NCI-H1048 (cell line): ENCODE results near the gene DIO1.

Experiments
- DNase-seq: peaks from one replicate; lab custom pipeline; 2025; lab: John Stamatoyannopoulos, UW

The DIO1 gene

GRCh38 chr1:53894644-53895043, 657 bp downstream of the DIO1 start:
- DNase-seq, result no peak

DNA sequence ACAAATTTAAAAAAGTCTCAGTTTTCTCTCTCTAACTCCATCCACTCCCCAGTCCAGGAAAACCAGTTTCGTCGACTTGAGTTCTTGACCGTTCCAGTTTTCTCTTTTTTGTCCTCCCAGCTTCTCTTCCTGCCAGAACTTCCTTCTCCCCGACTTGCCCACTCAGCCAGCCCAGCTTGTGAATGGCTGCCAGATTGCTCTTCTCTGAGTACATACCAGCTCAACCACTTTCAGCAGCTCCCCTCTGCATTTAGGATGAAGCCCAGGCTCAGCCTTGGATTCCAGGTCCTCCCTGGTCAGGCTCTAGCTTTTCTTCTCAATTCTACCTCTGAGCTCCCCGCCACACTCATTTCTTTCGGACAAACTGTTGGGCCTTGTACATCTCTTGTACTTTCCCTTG, 1.4 kb downstream of the DIO1 start:
- no peak for DNase-seq

DNA sequence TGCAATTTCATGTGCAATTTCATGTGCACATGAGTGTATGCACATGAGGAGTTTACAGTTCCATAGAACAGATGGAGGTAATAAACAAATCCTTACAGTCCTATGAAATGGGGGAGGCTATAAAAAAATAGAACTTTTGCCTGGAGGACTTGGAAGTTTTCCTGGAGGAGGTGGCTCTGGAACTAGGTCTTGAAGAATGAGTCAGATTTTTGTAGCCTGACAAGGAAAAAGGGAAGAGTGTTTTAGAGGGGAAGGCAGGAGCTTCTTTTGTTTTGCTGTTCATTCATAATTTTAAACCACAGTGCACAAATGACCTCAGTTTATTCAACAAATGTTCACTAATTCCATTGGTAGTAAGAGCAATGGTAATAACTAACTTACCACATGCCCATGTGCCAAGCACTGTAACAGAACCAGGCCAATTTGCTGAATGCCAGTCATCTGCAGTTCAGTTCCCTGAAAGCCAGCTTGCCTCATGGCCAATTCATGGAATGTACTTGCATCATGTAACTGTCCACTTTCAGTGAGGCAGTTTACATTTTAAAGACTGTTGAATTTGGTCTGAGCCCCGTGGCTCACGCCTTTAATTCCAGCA, 2.7 kb downstream of the DIO1 start:
- DNase-seq, result no peak

DNA sequence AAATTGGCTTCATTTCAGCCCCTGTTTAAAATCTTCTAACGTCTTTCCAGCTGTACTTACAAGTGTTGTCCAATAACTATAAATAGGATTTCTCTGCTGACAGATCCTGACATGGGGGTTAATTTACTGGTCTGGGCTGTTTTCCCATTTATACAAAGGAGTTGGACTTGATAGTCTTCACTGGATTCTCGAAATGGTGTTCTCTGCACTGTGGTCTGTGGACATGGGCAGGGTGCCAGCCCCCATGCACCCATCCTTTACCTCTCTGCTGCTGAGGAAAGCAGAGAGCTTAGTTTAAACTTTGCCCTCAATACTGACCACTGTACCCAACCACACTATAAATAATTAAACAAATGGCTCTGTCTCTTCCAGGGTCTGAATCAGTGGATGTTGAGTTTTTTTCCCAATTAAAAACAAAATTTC, 5.2 kb downstream of the DIO1 start:
- no peak for DNase-seq

DNA sequence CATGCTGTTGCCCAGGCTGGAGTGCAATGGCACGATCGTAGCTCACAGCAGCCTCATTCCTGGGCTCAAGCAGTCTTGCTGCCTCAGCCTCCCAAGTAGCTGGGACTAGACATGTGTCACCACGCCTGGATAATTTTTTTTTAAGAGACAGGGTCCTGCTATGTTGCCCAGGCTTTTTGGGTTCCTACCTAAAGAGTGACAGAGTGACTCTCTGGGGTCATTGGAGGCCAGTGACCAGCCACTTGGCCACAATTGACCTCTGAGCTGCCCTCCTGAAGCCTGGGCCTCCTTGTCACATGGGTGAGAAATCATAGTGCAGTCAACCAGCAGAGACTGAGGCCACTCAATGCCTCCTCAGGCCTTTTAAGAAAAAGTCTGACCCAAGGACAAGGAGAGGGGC, 5.7 kb downstream of the DIO1 start:
- DNase-seq, result no peak

DNA sequence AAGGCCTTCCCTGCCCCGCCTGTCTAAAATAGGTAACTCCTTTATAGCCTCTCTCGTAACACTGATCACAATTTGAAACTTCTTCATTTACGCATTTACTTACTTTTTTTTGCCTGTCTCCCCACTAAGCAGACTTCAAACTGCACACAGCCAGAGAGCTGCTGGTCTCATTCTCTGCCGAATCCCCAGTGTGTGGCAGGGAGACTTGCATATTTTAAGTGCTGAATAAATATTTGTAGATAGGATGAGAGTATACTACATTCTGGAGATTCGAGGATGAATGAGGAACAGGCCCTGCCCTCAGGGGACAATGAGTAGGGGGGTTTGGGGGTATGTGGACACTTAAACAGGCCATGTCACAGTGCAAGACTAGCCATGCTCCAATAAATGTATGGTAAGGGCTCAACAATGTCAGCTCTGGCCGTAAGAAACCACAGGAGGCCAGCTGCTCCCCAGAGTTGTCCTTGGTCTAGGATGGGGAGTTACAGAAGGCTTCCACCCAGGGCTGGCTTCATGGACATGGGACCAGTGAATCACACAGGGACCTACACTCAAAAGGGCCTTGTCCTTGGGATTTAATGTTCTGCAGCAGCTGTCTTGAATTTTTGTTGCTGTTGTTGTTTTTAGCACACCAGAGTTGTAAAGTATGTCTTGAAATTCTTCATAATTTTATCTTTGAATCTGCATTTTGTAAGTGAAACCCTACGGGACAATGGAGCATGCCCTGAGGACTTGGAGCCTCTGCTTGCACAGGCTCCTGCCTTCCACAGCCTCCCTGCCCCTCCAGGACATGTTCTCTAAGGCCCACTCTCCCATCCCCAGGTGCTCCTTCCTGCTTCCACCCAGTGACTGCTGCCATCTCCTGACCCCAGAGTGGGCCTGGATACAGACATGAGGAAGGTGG, 8.5 kb downstream of the DIO1 start:
- no peak for DNase-seq

DNA sequence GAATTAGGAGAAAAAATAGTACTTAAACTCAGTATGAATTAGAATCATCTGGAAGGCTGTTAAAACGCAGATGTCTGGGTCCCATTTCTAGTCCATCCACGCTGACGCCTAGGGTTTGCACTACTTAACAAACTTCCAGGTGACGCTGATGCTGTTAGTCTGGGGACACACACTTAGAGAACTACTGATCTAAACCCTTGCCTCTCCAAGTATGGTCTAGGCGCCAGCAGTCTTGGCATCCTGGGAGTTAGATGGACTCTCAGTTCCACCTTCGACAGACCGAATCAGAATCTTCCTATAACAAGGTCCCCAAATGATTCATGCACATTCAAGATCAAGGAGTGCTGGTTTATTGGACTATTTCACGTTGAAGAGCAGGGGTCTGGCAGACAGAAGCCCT, 11.5 kb downstream of the DIO1 start:
- DNase-seq, result no peak

DNA sequence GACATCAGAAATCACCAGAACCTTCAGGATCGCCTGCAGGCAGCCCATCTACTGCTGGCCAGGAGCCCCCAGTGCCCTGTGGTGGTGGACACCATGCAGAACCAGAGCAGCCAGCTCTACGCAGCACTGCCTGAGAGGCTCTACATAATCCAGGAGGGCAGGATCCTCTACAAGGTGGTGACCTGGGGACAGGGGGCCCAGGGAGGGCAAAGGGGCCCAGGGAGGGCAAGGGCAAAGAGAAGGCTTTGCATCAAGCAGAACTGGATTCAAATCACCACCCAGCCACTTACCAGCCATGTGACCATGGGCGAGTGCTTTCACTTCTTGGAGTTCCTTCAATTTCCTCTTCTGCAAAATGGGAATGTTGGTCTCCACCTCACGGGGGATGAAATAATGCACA, 12.1 kb downstream of the DIO1 start:
- no peak for DNase-seq

- no peak for DNase-seq
Observed at GRCh38 chr1:53909946-53910345, 16.0 kb downstream of the DIO1 start.

DNA sequence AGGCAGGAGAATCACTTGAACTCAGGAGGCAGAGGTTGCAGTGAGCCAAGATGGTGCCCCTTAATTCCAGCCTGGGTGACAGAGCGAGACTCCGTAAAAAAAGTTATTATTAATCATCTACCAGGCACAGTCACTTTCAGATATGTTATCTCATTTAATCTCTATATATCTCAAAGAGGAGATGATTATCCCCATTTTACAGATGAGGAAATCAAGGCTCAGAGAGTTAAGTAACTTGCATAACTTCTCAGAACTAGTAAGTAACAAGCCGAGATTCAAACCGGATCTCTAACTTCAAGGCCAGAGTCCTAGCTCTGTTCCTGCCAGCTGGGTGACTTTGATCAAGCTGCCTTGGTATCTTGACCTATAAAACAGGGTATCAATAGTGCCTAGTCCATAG, 17.5 kb downstream of the DIO1 start:
- DNase-seq, result no peak

DNA sequence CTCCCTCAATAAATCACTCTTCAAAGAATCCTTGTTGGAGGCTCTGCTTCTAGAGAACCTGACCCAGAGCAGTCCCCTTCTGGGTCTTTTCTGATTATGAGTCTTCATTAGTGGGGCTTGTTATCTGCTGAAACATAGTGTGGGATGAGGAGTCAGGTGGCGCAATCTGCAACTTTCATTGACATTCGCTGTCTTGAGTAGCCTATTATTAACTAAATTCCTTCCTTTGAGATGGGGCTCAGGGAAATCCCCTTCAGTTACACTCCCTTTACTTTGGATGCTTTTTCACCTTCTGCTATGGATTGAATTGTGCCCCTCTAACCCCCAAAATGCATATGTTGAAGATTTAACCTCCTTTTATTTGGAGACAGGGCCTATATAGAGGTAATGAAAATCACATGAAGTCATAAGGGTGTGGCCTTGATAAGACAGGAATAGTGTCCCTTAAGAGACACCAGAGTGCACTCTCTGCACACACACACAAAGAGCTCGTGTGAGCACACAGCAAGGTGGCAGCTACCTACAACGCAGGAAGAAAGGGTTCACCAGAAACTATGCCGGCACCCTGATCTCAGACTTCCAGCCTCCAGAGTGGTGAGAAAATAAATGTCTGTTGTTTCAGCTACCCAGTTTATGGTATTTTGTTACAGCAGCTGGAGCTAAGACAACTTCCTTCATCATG, 19.5 kb downstream of the DIO1 start:
- no peak for DNase-seq

DNA sequence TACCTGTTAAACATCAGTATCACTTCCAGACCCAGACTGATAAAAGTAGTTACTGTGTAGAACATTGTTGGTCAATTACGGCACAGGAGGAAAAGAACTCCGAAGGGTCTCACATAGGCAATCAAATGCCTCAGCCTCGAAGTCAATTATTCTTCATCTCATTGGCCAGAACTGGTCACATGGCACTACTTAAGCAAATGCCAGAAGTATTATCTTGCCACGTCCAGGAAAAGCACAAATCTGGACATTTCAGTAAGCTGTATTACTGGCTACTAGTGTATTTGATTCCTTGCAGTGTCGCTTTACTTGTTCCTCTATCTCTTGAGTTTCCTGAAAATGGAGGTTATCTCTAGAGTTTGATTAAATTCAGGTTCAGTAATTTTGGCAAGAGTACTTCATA, 24.4 kb downstream of the DIO1 start:
- DNase-seq, result no peak

- no peak for DNase-seq
Observed at GRCh38 chr1:53919675-53920066, 25.7 kb downstream of the DIO1 start.

DNA sequence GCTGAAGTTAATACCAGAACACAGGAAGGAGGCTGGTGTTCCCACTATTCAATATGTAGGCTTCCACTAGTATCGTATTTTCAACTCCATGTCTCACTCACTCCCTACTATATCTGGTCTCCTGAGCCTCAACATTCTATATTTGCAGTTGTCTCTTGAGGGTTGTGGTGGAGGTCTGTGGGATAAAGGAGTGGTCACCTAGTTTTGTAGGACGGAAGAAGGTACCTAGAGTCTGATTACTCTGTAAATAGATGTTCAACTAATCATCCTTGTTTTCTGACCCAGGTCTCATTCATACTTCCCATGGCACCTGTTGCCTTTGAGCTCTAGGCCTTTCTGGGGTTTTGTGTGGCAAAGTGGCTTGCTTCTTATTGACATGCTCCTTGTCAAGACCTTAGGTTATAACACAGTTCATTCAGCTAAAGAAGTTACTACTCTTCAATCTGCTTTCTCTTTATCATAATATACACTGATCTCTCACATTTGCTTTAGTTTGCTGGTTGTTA, 33.4 kb downstream of the DIO1 start:
- DNase-seq, result no peak

DNA sequence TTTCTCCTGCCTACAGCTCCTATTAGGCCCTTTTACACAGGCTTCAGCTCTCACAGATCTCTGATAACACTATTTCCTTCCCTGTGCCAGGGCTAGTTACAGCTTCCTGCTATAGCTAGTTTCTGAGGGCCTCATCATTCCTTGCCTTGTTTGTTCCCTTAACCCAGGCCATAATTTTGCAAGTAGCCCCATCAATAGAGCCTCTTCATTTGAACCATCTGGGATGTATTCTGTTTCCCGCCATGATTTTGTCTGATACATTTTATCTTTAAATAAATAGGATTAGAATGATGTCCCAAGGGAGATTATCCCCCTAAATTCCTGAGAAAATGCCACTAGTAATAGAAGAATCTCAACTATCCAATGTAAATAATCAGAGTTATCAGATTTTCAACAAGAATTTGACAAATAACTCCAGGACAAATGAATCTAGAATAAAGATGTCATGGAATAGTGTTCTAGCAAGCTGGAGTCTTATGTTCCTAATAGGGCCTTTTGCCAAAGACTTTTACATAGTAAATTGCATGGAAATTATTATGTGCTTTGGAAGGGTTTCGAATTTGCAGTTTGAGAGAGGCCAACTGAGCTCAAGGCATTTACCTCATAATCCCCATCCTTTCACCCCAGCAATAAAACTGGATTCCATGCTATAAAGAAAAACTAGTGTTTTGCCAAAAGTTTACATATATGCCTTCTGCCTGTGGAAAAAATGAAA, 35.4 kb downstream of the DIO1 start:
- DNase-seq, result no peak

DNA sequence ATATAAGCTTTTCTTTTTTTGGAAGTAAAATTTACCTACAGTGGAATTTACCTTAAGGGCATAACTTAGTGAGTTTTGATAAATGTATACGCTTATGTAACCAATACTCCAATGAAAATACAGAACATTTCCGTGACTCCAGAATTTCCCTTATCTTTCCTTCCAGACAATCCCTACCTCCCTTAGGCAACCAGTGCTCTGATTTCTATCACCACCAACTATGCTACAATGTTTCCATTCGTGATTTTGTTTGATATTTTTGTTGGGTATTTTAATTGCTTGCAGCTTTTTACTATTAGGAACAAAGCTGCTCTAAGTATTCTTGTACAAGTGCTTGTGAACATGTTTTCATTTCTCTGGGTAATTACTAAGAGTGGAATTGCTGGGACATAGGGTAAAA, 36.9 kb downstream of the DIO1 start:
- no peak for DNase-seq

- DNase-seq, result no peak
Observed at GRCh38 chr1:53931523-53931922, 37.5 kb downstream of the DIO1 start.

- no peak for DNase-seq
Observed at GRCh38 chr1:53934170-53934765, 40.3 kb downstream of the DIO1 start.

DNA sequence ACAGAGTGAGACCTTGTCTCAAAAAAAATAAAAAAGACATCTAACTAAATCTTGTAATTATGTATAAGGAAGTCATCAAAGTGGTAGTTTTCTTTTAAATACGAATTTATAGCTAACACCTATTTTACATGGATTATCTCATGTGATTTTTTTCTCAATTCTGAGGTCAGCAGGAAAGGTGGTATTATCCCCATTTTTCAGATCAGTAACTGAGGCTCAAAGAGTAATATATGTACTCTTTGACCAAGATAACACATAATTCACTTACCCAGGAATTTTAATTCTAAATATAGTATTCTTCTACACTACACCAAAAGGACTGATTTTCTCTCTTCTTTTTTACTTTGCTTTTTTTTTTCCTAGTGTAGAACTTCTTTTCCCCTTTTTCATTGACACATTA, 42.4 kb downstream of the DIO1 start:
- DNase-seq, result no peak

DNA sequence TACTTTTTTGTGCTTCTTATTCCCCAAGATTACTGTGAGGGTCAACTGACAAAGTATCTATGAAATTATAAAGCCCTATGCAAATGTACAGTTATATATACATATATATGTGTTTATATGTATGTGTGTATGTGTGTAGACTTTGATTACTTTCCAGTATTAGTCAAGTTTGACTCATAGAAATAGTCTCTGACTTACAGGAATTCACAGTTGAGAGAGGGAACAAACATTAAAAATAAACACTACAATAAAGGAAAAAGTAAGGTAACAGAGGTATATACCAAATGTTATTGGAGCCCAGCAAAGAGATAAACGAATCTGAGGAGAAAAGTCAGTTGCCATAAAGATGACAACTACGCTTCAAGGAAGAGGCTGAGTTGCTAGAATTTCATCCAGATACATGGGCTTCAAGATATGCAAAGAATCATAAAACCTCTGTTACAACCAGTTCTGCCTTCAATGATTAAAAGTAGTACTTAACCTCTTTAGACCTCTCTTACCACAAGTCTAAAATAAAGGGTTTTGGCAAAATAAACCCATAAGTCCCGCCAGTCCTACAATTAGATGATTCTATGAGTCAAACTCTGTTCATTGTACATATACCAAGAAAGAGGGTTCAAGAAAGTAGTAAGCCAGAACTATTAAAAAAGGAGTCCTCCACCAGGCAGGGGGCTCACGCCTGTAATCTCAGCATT, 44.3 kb downstream of the DIO1 start:
- DNase-seq, result no peak
